NB4 (cell line): ENCODE results near the gene ARPC1A.

Experiments used
- DNase-seq: peaks from one replicate; pipeline ENCODE4 v3.0.0; 2010; ENCODE audit warnings: low read depth
- H3K4me3 ChIP-seq: one replicate; pipeline ENCODE4 v1.5.1; 2011; ENCODE audit warnings: mild to moderate bottlenecking, low read depth, low read length, moderate library complexity
- CTCF ChIP-seq: IDR thresholded peaks from one replicate; pipeline ENCODE4 v1.5.1; 2012; ENCODE audit warnings: low read depth, low read length
- MAX ChIP-seq: IDR thresholded peaks from 2 replicates; pipeline ENCODE4 v1.6.1; 2011; ENCODE audit warnings: low read depth, low read length
- MYC ChIP-seq: IDR thresholded peaks from 2 replicates; pipeline ENCODE4 v1.6.1; 2011; ENCODE audit warnings: low read depth, low read length
- POLR2A ChIP-seq: IDR thresholded peaks from 2 replicates; pipeline ENCODE4 v1.6.1; 2011; ENCODE audit warnings: mild to moderate bottlenecking; ENCODE audit not compliant: insufficient read length; ENCODE audit errors: extremely low read depth

Gene ARPC1A

GRCh38 chr7:99305473-99306260 is 20.0 kb upstream of the ARPC1A start:
- no peak for TF ChIP-seq MAX
- TF ChIP-seq POLR2A: no peak
- H3K4me3 ChIP-seq: no peak overlapping the region
- no peak for DNase-seq

GRCh38 chr7:99308461-99309074 is 17.1 kb upstream of the ARPC1A start:
- DNase-seq: no peak
- TF ChIP-seq MAX (no peak), POLR2A (no peak), CTCF (no peak)
- H3K4me3 ChIP-seq: no peak overlapping the region

GRCh38 chr7:99309111-99309510 is 16.6 kb upstream of the ARPC1A start:
- H3K4me3 ChIP-seq: no peak overlapping the region
- TF ChIP-seq MAX (no peak), MYC (no peak), POLR2A (no peak), CTCF (no peak)
- DNase-seq: no peak

- TF ChIP-seq MYC (no peak), POLR2A (no peak), CTCF (no peak), MAX (no peak)
- no peak for DNase-seq
- no peak overlapping the region for H3K4me3 ChIP-seq
Observed at GRCh38 chr7:99310004-99310403, 15.7 kb upstream of the ARPC1A start.

GRCh38 chr7:99311702-99312101 is 14.0 kb upstream of the ARPC1A start:
- no peak overlapping the region for H3K4me3 ChIP-seq
- DNase-seq: no peak
- TF ChIP-seq MAX: no peak
- TF ChIP-seq CTCF: no peak
- no peak for TF ChIP-seq POLR2A
- TF ChIP-seq MYC: no peak
